ENCODE results near the gene PGAP3. TPM values are rescaled to one million over a fixed set of nuclear protein-coding genes. Genes with fewer than 3 reads are reported as not detected.
"Not testable (repeated sequence)": the region's sequence is repeated elsewhere in the genome, so short reads cannot be mapped to it uniquely, and the experiment has no call there.

PGAP3 gene
- 10 to 100 TPM in 2 of 6 donors, 1 to 10 TPM in 4; 7.2 to 18.2 (median 9.1) TPM for polyA plus RNA-seq (ENCODE audit: low read depth in 6 of 6)

- ATAC-seq (ENCODE audit: low read depth in 2 of 2) (peak; percentile 90 to 91), DNase-seq (peak; percentile 84)
- Mint-ChIP-seq H3K27me3 (no peaks in the 10 kb centered on the region), H3K27ac (peak within 1 kb of the TSS; percentile 92 to 99 (median 97)), H3K4me1 (peaks cover 24 to 30% (median 29%) of the 10 kb centered on the region in 3 donors), H3K9me3 (peaks cover 0 to 6% (median 0%) of the 10 kb centered on the region in 7 donors), H3K4me3 (peak within 1 kb of the TSS; percentile 97 to 99 (median 98)), H3K36me3 (peaks cover 9 to 27% of the 10 kb centered on the region in 2 donors)
Observed at GRCh38 chr17:39687546-39688474, at the start of gene PGAP3. Gene PGAP3 (minus strand): TSS chr17:39688057. CDS start chr17:39688014, 43 bp downstream.

GRCh38 chr17:39737206-39737759 lies 49.4 kb upstream of the PGAP3 start:
- Mint-ChIP-seq H3K4me3 (peak overlapping the region in 6 of 8 donors; percentile 45 to 85 (median 68)), H3K27me3 (peaks cover 5 to 54% (median 52%) of the 10 kb centered on the region in 3 donors), H3K9me3 (peaks cover 0 to 1% (median 0%) of the 10 kb centered on the region in 7 donors), H3K4me1 (peaks cover 28 to 47% (median 36%) of the 10 kb centered on the region in 3 donors), H3K36me3 (no peaks in the 10 kb centered on the region), H3K27ac (peak overlapping the region in 1 of 6 donors; percentile 29)
- DNase-seq, result no peak
- no peak for ATAC-seq (ENCODE audit: low read depth in 2 of 2)

GRCh38 chr17:39736319-39737165 lies 48.7 kb upstream of the PGAP3 start:
- Mint-ChIP-seq H3K4me3 (peak overlapping the region in 5 of 8 donors; percentile 18 to 85 (median 68)), H3K9me3 (peaks cover 0 to 1% (median 0%) of the 10 kb centered on the region in 7 donors)

GRCh38 chr17:39735882-39736281 lies 48.0 kb upstream of the PGAP3 start:
- Mint-ChIP-seq H3K27ac (no peak overlapping the region), H3K4me3 (peak overlapping the region in 4 of 8 donors; percentile 24 to 68 (median 36)), H3K27me3 (peaks cover 5 to 45% (median 42%) of the 10 kb centered on the region in 3 donors), H3K36me3 (no peaks in the 10 kb centered on the region), H3K4me1 (peaks cover 31 to 41% (median 34%) of the 10 kb centered on the region in 3 donors), H3K9me3 (peaks cover 0 to 1% (median 0%) of the 10 kb centered on the region in 7 donors)
- ATAC-seq (ENCODE audit: low read depth in 2 of 2), result no peak
- DNase-seq, result no peak

More at GRCh38 chr17:39736319-39737165, 48.7 kb upstream of the PGAP3 start:
- Mint-ChIP-seq H3K4me1 (peaks cover 28 to 47% (median 36%) of the 10 kb centered on the region in 3 donors), H3K27ac (no peak overlapping the region), H3K27me3 (peaks cover 5 to 51% (median 46%) of the 10 kb centered on the region in 3 donors), H3K36me3 (no peaks in the 10 kb centered on the region)
- DNase-seq (no peak), ATAC-seq (ENCODE audit: low read depth in 2 of 2) (no peak)

GRCh38 chr17:39732586-39732985 lies 44.7 kb upstream of the PGAP3 start:
- Mint-ChIP-seq H3K4me1 (peaks cover 21 to 32% (median 25%) of the 10 kb centered on the region in 3 donors), H3K36me3 (peaks cover 0 to 5% of the 10 kb centered on the region in 2 donors), H3K9me3 (peaks cover 0 to 2% (median 0%) of the 10 kb centered on the region in 7 donors), H3K4me3 (peak overlapping the region in 5 of 8 donors; percentile 4 to 83 (median 68)), H3K27ac (peak overlapping the region in 2 of 6 donors; percentile 48 to 51), H3K27me3 (peaks cover 0 to 13% (median 12%) of the 10 kb centered on the region in 3 donors)
- DNase-seq (no peak), ATAC-seq (ENCODE audit: low read depth in 2 of 2) (no peak)

GRCh38 chr17:39730095-39730921 lies 42.5 kb upstream of the PGAP3 start, which contains the start of gene MIEN1:
Gene MIEN1 (minus strand): TSS chr17:39730532. CDS start chr17:39730495, 37 bp downstream.
- peaks cover 0 to 5% of the 10 kb centered on the region in 2 donors for H3K36me3 Mint-ChIP-seq
- H3K27ac Mint-ChIP-seq, result peak within 1 kb of the TSS; percentile 90 to 97 (median 94)
- ATAC-seq (ENCODE audit: low read depth in 2 of 2) (peak; percentile 93 to 94), DNase-seq (peak; percentile 96)
- H3K4me3 Mint-ChIP-seq, result peak within 1 kb of the TSS; percentile 85 to 97 (median 92)
- H3K4me1 Mint-ChIP-seq, result peaks cover 28 to 45% (median 37%) of the 10 kb centered on the region in 3 donors
- H3K9me3 Mint-ChIP-seq, result peaks cover 0 to 2% (median 0%) of the 10 kb centered on the region in 7 donors
- H3K27me3 Mint-ChIP-seq, result no peaks in the 10 kb centered on the region

- no peak for ATAC-seq (ENCODE audit: low read depth in 2 of 2)
- Mint-ChIP-seq H3K9me3 (peaks cover 0 to 2% (median 0%) of the 10 kb centered on the region in 7 donors), H3K4me1 (peaks cover 28 to 45% (median 37%) of the 10 kb centered on the region in 3 donors), H3K27me3 (no peaks in the 10 kb centered on the region), H3K36me3 (peaks cover 0 to 5% of the 10 kb centered on the region in 2 donors), H3K27ac (peak overlapping the region; percentile 84 to 97 (median 92)), H3K4me3 (peak overlapping the region; percentile 85 to 97 (median 92))
- no peak for DNase-seq
Observed at GRCh38 chr17:39729280-39729851, 41.5 kb upstream of the PGAP3 start.

- Mint-ChIP-seq H3K4me3 (peak overlapping the region in 1 of 8 donors; percentile 15), H3K27me3 (no peaks in the 10 kb centered on the region), H3K27ac (no peak overlapping the region), H3K4me1 (peaks cover 28 to 45% (median 37%) of the 10 kb centered on the region in 3 donors), H3K36me3 (peaks cover 0 to 5% of the 10 kb centered on the region in 2 donors), H3K9me3 (peaks cover 0 to 2% (median 0%) of the 10 kb centered on the region in 7 donors)
- ATAC-seq (ENCODE audit: low read depth in 2 of 2), result no peak
- no peak for DNase-seq
Observed at GRCh38 chr17:39727556-39727955, 39.7 kb upstream of the PGAP3 start.

GRCh38 chr17:39726617-39727016 lies 38.8 kb upstream of the PGAP3 start:
- peaks cover 28 to 45% (median 37%) of the 10 kb centered on the region in 3 donors for H3K4me1 Mint-ChIP-seq
- peaks cover 0 to 2% (median 0%) of the 10 kb centered on the region in 7 donors for H3K9me3 Mint-ChIP-seq
- H3K4me3 Mint-ChIP-seq, result no peak overlapping the region
- H3K27ac Mint-ChIP-seq, result peak overlapping the region in 2 of 6 donors; percentile 23 to 28
- no peaks in the 10 kb centered on the region for H3K27me3 Mint-ChIP-seq
- no peak for DNase-seq
- ATAC-seq (ENCODE audit: low read depth in 2 of 2), result no peak
- H3K36me3 Mint-ChIP-seq, result peaks cover 0 to 5% of the 10 kb centered on the region in 2 donors

- not testable (repeated sequence) for H3K9me3 Mint-ChIP-seq; DNase-seq; ATAC-seq (ENCODE audit: low read depth in 2 of 2); H3K36me3 Mint-ChIP-seq; H3K27me3 Mint-ChIP-seq
- H3K4me1 Mint-ChIP-seq, result peaks cover 28 to 40% (median 37%) of the 10 kb centered on the region in 3 donors
- peak overlapping the region in 3 of 6 donors; percentile 2 to 66 (median 27) for H3K27ac Mint-ChIP-seq
- H3K4me3 Mint-ChIP-seq, result peak overlapping the region in 2 of 8 donors; percentile 16 to 34
Observed at GRCh38 chr17:39725923-39726322, 38.1 kb upstream of the PGAP3 start.

GRCh38 chr17:39724731-39725130 lies 36.9 kb upstream of the PGAP3 start:
- peaks cover 0 to 5% of the 10 kb centered on the region in 2 donors for H3K36me3 Mint-ChIP-seq
- H3K9me3 Mint-ChIP-seq, result no peaks in the 10 kb centered on the region
- no peak overlapping the region for H3K27ac Mint-ChIP-seq
- DNase-seq, result no peak
- H3K4me3 Mint-ChIP-seq, result no peak overlapping the region
- ATAC-seq (ENCODE audit: low read depth in 2 of 2), result no peak
- H3K4me1 Mint-ChIP-seq, result peaks cover 29 to 39% (median 37%) of the 10 kb centered on the region in 3 donors
- H3K27me3 Mint-ChIP-seq, result no peaks in the 10 kb centered on the region
